ENCODE results near the gene LBX1.

Gene LBX1

DNA sequence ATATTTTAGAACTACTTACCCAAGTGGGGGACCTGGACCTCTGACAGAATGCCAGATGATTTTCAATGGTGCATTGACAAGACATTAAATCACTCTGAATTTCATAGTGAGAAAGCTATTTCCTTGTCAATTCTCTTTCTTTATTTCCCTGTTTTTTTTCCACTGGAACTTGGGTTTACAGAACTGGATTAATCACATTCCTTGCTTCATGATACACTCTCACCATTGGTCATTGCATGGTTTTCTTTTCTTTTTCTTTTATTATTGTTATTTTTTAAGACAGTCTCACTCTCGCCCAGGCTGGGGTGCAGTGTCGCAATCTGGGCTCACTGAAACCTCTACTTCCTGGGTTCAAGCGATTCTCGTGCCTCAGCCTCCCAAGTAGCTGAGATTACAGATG lies 38.5 kb upstream of the LBX1 start:
- no peaks in the 10 kb centered on the region for H3K36me3 ChIP-seq (ENCODE audit: control insufficient read depth, insufficient read depth, low read length)
- DNase-seq (ENCODE audit: extremely low read depth, insufficient read length) = no peak
- H3K27me3 ChIP-seq (replicated peaks; ENCODE audit: control insufficient read depth, insufficient read depth, low read length) = no peaks in the 10 kb centered on the region
- no peak for TF ChIP-seq CTCF (IDR thresholded peaks at IDR 0.05; ENCODE audit: insufficient read depth, low read length, poor library complexity, severe bottlenecking)
- no peak overlapping the region for H3K4me3 ChIP-seq (replicated peaks; ENCODE audit: low read depth, low read length)

- no peak for TF ChIP-seq CTCF (IDR thresholded peaks at IDR 0.05; ENCODE audit: insufficient read depth, low read length, poor library complexity, severe bottlenecking)
- H3K36me3 ChIP-seq (ENCODE audit: control insufficient read depth, insufficient read depth, low read length) = no peaks in the 10 kb centered on the region
- no peak for DNase-seq (ENCODE audit: extremely low read depth, insufficient read length)
Observed at GRCh38 chr10:101267290-101267680, 38.0 kb upstream of the LBX1 start.

GRCh38 chr10:101266381-101267289 lies 37.4 kb upstream of the LBX1 start:
- TF ChIP-seq CTCF (IDR thresholded peaks at IDR 0.05; ENCODE audit: insufficient read depth, low read length, poor library complexity, severe bottlenecking) = no peak
- H3K4me3 ChIP-seq (replicated peaks; ENCODE audit: low read depth, low read length) = no peak overlapping the region

More at GRCh38 chr10:101267290-101267680, 38.0 kb upstream of the LBX1 start:
- Histone ChIP-seq H3K4me3 (replicated peaks; ENCODE audit: low read depth, low read length) (no peak overlapping the region), H3K27me3 (replicated peaks; ENCODE audit: control insufficient read depth, insufficient read depth, low read length) (no peaks in the 10 kb centered on the region)

GRCh38 chr10:101263150-101263752 lies 34.0 kb upstream of the LBX1 start:
- no peak for DNase-seq (ENCODE audit: extremely low read depth, insufficient read length)
- H3K36me3 ChIP-seq (ENCODE audit: control insufficient read depth, insufficient read depth, low read length) = no peaks in the 10 kb centered on the region
- no peak for TF ChIP-seq CTCF (IDR thresholded peaks at IDR 0.05; ENCODE audit: insufficient read depth, low read length, poor library complexity, severe bottlenecking)
- no peak overlapping the region for H3K4me3 ChIP-seq (replicated peaks; ENCODE audit: low read depth, low read length)
- no peaks in the 10 kb centered on the region for H3K27me3 ChIP-seq (replicated peaks; ENCODE audit: control insufficient read depth, insufficient read depth, low read length)

More at GRCh38 chr10:101266381-101267289, 37.4 kb upstream of the LBX1 start:
- Histone ChIP-seq H3K27me3 (replicated peaks; ENCODE audit: control insufficient read depth, insufficient read depth, low read length) (no peaks in the 10 kb centered on the region), H3K36me3 (ENCODE audit: control insufficient read depth, insufficient read depth, low read length) (no peaks in the 10 kb centered on the region)
- no peak for DNase-seq (ENCODE audit: extremely low read depth, insufficient read length)

DNA sequence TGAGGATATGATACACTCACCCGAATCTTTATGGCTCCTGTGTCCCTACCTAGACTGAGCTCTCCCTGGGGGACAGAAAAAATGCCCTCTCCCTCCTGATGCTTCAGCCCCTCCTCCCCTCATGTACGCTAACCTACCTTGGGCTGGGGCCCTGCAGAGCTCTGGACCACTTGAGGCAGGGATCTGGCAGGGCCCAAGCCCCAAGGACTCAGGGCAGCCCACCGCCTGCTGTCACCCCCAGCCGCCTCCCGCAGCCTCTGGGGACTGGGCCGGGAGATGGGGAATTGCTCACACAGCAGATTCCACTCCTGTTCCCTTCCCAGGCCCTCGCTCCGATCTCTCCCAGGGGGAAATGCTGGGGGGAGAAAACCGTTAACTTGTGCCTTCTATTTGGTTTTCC lies 32.9 kb upstream of the LBX1 start:
- DNase-seq (ENCODE audit: extremely low read depth, insufficient read length) = no peak
- no peak for TF ChIP-seq CTCF (IDR thresholded peaks at IDR 0.05; ENCODE audit: insufficient read depth, low read length, poor library complexity, severe bottlenecking)
- H3K4me3 ChIP-seq (replicated peaks; ENCODE audit: low read depth, low read length) = no peak overlapping the region
- no peaks in the 10 kb centered on the region for H3K36me3 ChIP-seq (ENCODE audit: control insufficient read depth, insufficient read depth, low read length)
- H3K27me3 ChIP-seq (replicated peaks; ENCODE audit: control insufficient read depth, insufficient read depth, low read length) = no peaks in the 10 kb centered on the region
